ENCODE data around the gene SPINT2.

The SPINT2 gene

GRCh38 chr19:38270587-38271167 is 6.3 kb downstream of the SPINT2 start:
- DNase-seq, result no peak

GRCh38 chr19:38273499-38273898 is 9.1 kb downstream of the SPINT2 start:
- DNase-seq, result no peak

- no peak for DNase-seq
Observed at GRCh38 chr19:38274739-38275138, 10.4 kb downstream of the SPINT2 start.

GRCh38 chr19:38276942-38277517 is 12.7 kb downstream of the SPINT2 start:
- no peak for DNase-seq

- DNase-seq, result no peak
Observed at GRCh38 chr19:38277549-38277948, 13.2 kb downstream of the SPINT2 start.

DNA sequence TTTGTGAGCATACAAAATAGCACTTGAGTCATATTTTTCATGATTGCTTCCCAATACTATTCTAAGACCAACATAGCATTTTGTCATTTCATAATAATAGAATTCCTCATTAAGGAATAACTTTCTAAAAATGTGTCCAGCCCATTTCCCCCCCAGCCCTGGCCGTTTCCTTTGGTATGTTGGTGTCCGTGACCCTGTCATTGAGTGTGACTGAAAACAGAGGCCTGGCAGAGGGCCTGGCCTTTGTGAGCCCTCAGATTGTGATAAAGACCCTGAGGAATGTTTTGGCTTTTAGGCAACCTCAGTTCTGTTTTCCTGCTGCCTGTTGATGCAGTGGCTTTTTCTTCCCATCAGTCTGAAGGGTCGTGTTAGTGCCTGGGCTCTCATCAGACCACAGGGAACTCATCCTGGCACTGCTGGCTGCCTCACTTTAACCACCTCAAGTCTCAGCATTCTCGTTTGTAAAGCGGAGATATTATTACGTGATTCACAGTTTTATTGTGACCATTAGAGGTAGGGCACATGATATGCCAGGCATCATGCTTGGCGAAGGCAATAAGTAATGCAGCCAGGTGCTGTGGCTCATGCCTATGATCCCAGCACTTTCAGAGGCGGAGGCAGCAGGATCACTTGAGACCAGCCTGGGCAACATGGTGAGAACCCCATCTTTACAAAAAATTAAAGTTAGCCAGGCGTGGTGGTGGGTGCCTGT is 13.8 kb downstream of the SPINT2 start:
- no peak for DNase-seq

DNA sequence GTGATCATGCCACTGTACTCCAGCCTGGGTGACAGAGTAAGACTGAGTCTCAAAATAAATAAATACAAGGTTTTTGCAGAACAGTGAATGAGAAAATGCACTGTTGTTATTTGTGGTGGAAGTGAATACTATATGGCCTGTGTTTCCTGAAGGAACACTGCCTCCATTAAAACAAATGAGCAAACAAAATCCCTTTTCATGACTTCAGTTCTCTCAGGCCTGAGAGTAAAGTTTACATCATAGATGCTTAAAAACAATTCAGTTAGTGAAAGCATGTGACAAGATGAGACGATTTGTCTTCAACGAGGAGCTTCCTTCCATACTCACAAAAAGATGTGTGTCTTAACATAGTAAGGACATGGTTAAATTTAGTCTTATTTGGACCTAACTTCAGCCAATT is 14.4 kb downstream of the SPINT2 start:
- DNase-seq, result no peak

DNA sequence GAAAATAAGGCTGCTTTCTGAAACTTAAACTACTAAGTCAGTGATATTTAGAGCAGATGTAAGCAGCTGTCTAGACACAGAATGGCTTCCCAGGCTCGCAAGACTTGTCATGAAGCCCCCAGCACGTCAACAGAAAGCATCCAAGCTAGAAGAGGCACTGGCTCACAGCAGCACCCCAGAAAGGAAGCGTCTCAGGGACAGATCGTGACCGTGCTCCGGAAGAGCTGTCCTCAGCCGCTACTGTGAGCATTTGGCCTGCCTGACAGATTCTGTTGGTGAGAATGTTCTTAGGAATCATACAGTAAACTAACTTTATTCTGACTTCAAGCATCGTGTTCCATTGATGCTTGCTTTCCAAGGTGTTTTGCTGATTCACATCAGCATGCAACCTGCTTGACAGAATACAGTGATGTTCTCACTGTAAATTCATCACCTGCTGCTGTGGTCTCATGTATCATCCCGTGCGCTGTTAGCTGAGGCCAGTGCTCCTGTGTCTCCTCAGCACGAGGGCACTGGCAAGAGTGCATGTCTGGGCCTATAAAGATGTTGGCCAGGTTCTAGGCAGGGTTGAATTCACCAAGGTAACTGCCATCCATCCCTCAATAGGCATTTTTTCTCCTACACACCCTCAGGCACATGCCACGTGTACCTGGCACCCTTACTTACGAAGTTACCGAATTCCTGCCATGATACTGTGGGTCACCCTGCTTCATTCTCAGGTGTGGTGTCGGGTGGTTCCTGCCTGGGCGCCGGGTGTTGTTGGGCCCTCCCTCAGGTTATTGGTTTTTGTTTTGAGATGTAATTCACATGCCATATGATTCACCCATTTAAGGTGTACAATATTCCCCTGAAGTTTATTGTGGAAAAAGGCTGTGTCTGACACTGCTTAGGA is 15.9 kb downstream of the SPINT2 start:
- DNase-seq, result no peak

- DNase-seq, result no peak
Observed at GRCh38 chr19:38281811-38282566, 17.6 kb downstream of the SPINT2 start.

DNA sequence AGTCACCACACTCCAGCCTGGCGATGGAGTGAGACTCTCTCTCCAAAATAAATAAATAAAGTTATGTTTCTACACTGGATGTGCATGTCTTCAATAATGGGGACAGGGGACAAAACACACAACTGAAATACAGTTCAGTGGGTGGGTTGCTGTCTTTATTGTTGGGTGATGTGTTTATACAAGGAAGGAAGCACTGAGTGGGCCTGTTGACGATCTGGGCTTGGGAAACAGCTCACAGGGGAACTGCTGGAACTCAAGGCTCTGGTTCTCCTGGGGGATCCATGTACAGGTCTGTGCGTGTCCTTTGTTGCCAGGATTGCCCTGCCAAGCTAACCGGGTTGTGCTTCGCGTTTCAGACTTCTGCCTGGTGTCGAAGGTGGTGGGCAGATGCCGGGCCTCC is 18.9 kb downstream of the SPINT2 start:
- DNase-seq, result no peak

DNA sequence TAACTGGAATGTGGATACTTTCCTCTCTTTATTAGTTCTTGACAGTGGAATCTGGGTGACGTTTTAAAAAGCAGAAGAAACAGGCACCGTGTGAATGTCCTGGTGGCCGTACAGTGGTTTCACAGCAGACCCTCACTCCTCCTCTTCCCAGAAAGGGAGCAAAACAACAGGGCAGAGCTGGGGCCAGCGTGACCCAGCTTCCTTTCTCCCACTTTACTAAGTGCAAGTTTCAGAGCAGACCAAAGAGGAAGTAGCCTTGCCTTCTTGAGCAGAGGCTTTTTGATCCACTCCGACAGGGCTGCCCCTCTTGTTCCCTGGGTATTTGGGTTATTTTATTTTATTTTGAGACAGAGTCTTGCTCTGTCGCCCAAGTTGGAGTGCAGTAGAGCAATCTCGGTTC is 20.0 kb downstream of the SPINT2 start:
- no peak for DNase-seq

- no peak for DNase-seq
Observed at GRCh38 chr19:38285567-38285966, 21.2 kb downstream of the SPINT2 start.

GRCh38 chr19:38287604-38288003 is 23.2 kb downstream of the SPINT2 start:
- no peak for DNase-seq

DNA sequence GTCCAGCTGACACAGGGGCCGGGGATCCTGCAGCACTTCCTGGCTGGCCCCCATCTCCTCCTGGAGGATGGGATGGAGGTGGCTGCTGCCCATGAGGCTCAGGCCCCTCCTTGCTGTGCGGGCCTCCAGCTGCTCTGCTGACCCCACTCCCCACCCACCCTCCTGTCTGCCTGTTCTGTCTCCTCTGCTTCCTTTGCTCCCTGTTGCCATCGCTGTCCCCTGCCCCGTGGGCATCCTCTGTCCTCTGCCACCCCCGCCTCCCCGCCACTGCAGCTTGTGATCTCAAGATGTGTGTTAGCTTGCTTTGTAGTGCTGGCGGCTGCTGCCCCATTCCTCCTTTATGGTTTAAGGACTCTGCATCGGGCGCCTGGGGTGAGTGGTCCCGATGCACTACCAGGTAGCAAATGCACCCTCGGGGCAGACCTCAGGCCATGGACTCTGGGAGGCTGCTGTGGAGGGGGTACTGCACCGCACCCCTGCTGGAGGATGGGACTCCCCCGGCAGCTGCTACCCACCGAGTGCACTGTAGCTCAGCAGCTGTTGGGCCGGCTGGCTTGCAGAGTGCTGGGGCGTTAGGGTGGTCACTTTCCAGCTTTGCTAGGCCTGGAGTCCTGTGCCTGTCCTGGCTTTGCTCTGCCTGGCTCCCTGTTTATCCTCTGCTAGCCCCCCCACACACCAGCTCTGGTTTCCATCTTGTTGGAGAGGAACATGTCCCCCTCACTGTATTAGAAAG is 23.9 kb downstream of the SPINT2 start:
- DNase-seq, result no peak

DNA sequence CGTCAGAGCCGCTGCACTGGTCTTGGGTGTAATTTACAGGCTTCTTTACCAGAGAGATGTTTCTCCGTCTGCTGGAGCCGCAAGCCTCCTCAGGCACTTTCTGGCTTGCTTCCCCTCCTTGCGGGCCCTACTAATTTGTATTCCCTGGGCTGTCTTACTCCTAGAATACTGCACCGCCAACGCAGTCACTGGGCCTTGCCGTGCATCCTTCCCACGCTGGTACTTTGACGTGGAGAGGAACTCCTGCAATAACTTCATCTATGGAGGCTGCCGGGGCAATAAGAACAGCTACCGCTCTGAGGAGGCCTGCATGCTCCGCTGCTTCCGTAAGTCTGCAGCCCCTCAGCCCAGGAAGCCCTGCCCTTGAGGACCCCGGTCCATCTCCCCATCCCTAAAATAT is 25.6 kb downstream of the SPINT2 start:
- DNase-seq, result no peak

GRCh38 chr19:38290631-38291147 is 26.3 kb downstream of the SPINT2 start:
- DNase-seq, result no peak

- no peak for DNase-seq
Observed at GRCh38 chr19:38291855-38292254, 27.5 kb downstream of the SPINT2 start.

- no peak for DNase-seq
Observed at GRCh38 chr19:38293281-38293680, 28.9 kb downstream of the SPINT2 start.

DNA sequence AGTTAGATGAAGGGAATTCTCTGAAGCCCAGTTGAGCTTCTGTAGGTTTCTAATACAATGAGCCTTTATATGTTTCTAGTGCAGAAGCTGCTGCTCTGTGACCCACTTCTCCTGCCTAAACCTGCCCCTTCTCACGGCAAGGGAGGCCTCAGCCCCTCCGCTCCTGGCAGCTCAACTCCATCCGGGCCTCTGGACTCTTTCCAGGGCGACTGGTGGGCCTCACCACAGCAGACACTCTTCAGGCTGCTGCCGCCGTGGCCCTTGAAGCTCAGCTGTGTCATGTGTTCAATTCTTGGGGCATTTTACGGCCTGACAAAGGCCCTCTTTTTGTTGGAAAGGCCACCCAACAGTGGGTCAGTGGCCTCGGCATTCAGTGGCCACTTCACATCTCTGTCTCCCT is 29.7 kb downstream of the SPINT2 start:
- DNase-seq, result no peak

GRCh38 chr19:38298821-38299680 is 34.7 kb downstream of the SPINT2 start:
- no peak for DNase-seq
